Breast epithelium (tissue), 4 donors: ENCODE results near the gene HAUS3. TPM values are rescaled to one million over a fixed set of nuclear protein-coding genes. Genes with fewer than 3 reads are reported as not detected.
"Not testable (repeated sequence)": the region's sequence is repeated elsewhere in the genome, so short reads cannot be mapped to it uniquely, and the experiment has no call there.

ENCODE experiments used
- DNase-seq, 2 donors: peaks; one replicate each; pipeline ENCODE4 v3.0.0-alpha.2; 2019; ENCODE audit warnings: low spot score in 2 of 2
- H3K27ac ChIP-seq, 2 donors: fragments of 200-600 bp; sonication (generic) in 1 of 2; one replicate each; pipeline ENCODE4 v1.5.1; 2016 to 2019; ENCODE audit warnings: mild to moderate bottlenecking in 1 of 2
- H3K27me3 ChIP-seq, 2 donors: fragments of 200-600 bp; sonication (generic) in 1 of 2; one replicate each; pipeline versions ENCODE4 v1.5.1 to v1.6.0; 2017 to 2019; ENCODE audit warnings: control low read depth in 1 of 2, mild to moderate bottlenecking in 1 of 2
- H3K36me3 ChIP-seq: fragments of 200-600 bp; one replicate; pipeline ENCODE4 v1.5.1; 2019
- H3K4me1 ChIP-seq, 2 donors: fragments of 200-600 bp; sonication (generic); one replicate each; pipeline ENCODE4 v1.5.1; 2016 to 2019; ENCODE audit warnings: control low read depth in 1 of 2
- H3K4me3 ChIP-seq, 3 donors: fragments of 200-600 bp; sonication (generic); 1 replicate in 2 of 3; 2 replicates in 1 of 3; pipeline ENCODE4 v1.5.1; 2016 to 2019; ENCODE audit warnings: mild to moderate bottlenecking in 3 of 3, moderate library complexity in 2 of 3
- H3K9me3 ChIP-seq, 2 donors: fragments of 200-600 bp; sonication (generic) in 1 of 2; one replicate each; pipeline ENCODE4 v1.5.1; 2016 to 2019; ENCODE audit warnings: control low read depth in 1 of 2
- CTCF ChIP-seq, 3 donors: fragments of 450-650 bp; IDR thresholded peaks; one replicate each; pipeline ENCODE4 v1.5.1; 2016 to 2017; ENCODE audit warnings: antibody characterized with exemption in 3 of 3, mild to moderate bottlenecking in 3 of 3, moderate library complexity in 3 of 3
- POLR2A ChIP-seq: fragments of 450-650 bp; IDR thresholded peaks from one replicate; pipeline ENCODE4 v1.6.1; 2016; ENCODE audit warnings: antibody characterized with exemption, mild to moderate bottlenecking, moderate library complexity
- POLR2AphosphoS5 ChIP-seq, 3 donors: sonication (generic); formaldehyde crosslinking; IDR thresholded peaks; one replicate each; pipeline ENCODE4 v1.6.1; 2017; ENCODE audit warnings: antibody characterized with exemption in 3 of 3
- intact Hi-C: fragments of 100-400 bp; cut with DNase I; formaldehyde crosslinking; loops from one replicate; pipeline ENCODE4 v1.15.1; 2023; ENCODE audit warnings: low total_unique reads
- total RNA-seq, 3 donors: library from RNA; depleted of rRNA; stranded (reverse); fragments of >200 nt; gene quantifications; one replicate each; pipeline ENCODE4 v1.1.0, GENCODE V29; 2016

Gene HAUS3
- total RNA-seq, 3 donors from 2014 or later, result 14.1 to 19.6 (median 17.4) TPM

- H3K9me3 ChIP-seq, result no peaks in the 10 kb centered on the region
- H3K4me1 ChIP-seq, result peaks cover 0 to 16% of the 10 kb centered on the region in 2 donors
- H3K4me3 ChIP-seq, result peak overlapping the region; percentile 81 to 96 (median 96)
- peak overlapping the region; percentile 66 to 69 for H3K27ac ChIP-seq
- intact Hi-C loops, result no loop called here
- TF ChIP-seq POLR2A (no peak), POLR2AphosphoS5 (IDR thresholded peaks at IDR 0.05) (no peak)
- no peaks in the 10 kb centered on the region for H3K27me3 ChIP-seq
- no peak for DNase-seq
- H3K36me3 ChIP-seq, result peaks cover 9% of the 10 kb centered on the region
These were observed 918 bp downstream of the HAUS3 start for GRCh38 chr4:2241003-2241402.

DNA sequence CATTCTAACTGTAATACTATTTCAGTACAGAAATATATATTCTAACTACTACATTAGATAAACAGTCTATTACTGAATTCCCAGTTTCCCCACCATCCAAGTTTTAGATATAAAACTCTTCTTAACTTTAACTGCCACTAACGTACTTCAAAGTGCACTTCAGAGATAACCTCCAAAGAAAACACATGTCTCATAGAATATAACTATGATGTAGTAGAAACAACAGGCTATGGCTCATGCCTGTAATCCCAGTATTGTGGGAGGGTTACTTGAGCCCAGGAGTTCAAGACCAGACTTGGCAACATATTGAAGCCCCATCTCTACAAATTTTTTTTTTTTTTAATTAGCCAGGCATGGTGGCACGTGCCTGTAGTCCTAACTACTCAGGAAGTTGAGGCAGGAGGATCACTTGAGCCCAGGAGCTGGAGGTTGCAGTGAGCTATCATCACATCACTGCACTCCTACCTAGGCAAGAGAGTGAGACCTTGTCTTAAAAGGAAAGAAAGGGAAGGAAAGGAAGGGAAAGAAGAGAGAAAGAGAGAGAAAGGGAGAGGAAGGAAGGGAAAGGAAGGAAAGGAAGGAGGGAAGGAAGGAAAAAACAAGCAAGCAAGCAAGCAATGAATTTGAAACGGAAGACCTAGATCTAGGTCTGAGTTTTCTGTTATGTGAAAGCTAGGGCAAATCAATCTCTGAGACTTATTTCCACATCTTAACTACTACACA is 4.8 kb downstream of the HAUS3 start:
- no peak for DNase-seq
- TF ChIP-seq CTCF (IDR thresholded peaks at IDR 0.05) (no peak), POLR2A (no peak), POLR2AphosphoS5 (IDR thresholded peaks at IDR 0.05) (no peak)
- no peak overlapping the region for H3K27ac ChIP-seq
- no peak overlapping the region for H3K4me3 ChIP-seq
- no peaks in the 10 kb centered on the region for H3K27me3 ChIP-seq
- intact Hi-C loops, result no loop called here
- no peaks in the 10 kb centered on the region for H3K9me3 ChIP-seq
- peaks cover 0 to 16% of the 10 kb centered on the region in 2 donors for H3K4me1 ChIP-seq
- H3K36me3 ChIP-seq, result peaks cover 15% of the 10 kb centered on the region

DNA sequence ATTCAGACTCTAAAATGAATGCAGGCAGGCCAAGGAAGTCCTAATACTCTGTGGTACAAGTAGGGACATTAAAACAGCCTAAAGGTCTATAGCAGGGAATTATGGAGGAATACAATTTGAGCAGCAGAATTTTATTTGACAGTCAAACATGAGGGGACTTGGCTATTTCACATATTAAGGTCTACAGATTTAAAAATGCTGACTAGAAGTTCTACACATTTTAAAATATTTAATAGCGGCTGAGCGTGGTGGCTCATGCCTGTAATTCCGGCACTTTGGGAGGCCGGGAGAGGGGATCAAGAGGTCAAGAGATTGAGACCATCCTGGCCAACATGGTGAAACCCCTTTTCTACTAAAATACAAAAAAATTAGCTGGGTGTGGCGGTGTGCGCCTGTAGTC is 10.8 kb downstream of the HAUS3 start:
- no peak overlapping the region for H3K4me3 ChIP-seq
- H3K9me3 ChIP-seq, result no peaks in the 10 kb centered on the region
- intact Hi-C loops, result no loop called here
- H3K36me3 ChIP-seq, result peaks cover 15% of the 10 kb centered on the region
- no peak for DNase-seq
- no peaks in the 10 kb centered on the region for H3K27me3 ChIP-seq
- no peaks in the 10 kb centered on the region for H3K4me1 ChIP-seq
- TF ChIP-seq CTCF (IDR thresholded peaks at IDR 0.05), result no peak
- no peak for TF ChIP-seq POLR2A
- no peak for TF ChIP-seq POLR2AphosphoS5 (IDR thresholded peaks at IDR 0.05)
- no peak overlapping the region for H3K27ac ChIP-seq

- no peaks in the 10 kb centered on the region for H3K4me1 ChIP-seq
- no peaks in the 10 kb centered on the region for H3K9me3 ChIP-seq
- TF ChIP-seq POLR2AphosphoS5 (IDR thresholded peaks at IDR 0.05) (no peak), POLR2A (no peak), CTCF (IDR thresholded peaks at IDR 0.05) (no peak)
- no peak for DNase-seq
- H3K4me3 ChIP-seq, result no peak overlapping the region
- H3K27ac ChIP-seq, result no peak overlapping the region
- peaks cover 8% of the 10 kb centered on the region for H3K36me3 ChIP-seq
- H3K27me3 ChIP-seq, result no peaks in the 10 kb centered on the region
- intact Hi-C loops, result no loop called here
These were observed 15.7 kb downstream of the HAUS3 start for GRCh38 chr4:2226261-2226660.

GRCh38 chr4:2222838-2223237 is 19.1 kb downstream of the HAUS3 start:
- Histone ChIP-seq H3K27ac (no peak overlapping the region), H3K9me3 (no peaks in the 10 kb centered on the region), H3K27me3 (no peaks in the 10 kb centered on the region), H3K4me1 (no peaks in the 10 kb centered on the region), H3K36me3 (peaks cover 4% of the 10 kb centered on the region), H3K4me3 (no peak overlapping the region)
- TF ChIP-seq POLR2A (no peak), CTCF (IDR thresholded peaks at IDR 0.05) (no peak), POLR2AphosphoS5 (IDR thresholded peaks at IDR 0.05) (no peak)
- intact Hi-C loops, result no loop called here
- DNase-seq, result no peak

- H3K36me3 ChIP-seq, H3K4me3 ChIP-seq, DNase-seq, H3K9me3 ChIP-seq, intact Hi-C loops, H3K27me3 ChIP-seq, H3K4me1 ChIP-seq, H3K27ac ChIP-seq: not testable (repeated sequence)
These were observed 20.5 kb downstream of the HAUS3 start for GRCh38 chr4:2221378-2221777.
